Cardiac septum (tissue), 1 donor: ENCODE data around the gene MYO1D. TPM values are rescaled to one million over a fixed set of nuclear protein-coding genes. Genes with fewer than 3 reads are reported as not detected.

Experiments
- DNase-seq: peaks from one replicate; pipeline ENCODE4 v3.0.0-alpha.2; 2020; ENCODE audit warnings: low spot score
- intact Hi-C: fragments of 100-400 bp; cut with DNase I; formaldehyde crosslinking; loops from one replicate; pipeline ENCODE4 v1.14.0; 2022
- total RNA-seq: library from RNA; stranded (reverse); fragmentation: NEBNext Ultra II Directional; extraction: Animal tissue kit (Norgen Biotek cat#: 25700); gene quantifications from one replicate; pipeline ENCODE4 v1.2.1, GENCODE V29; 2021
- donor health status: DM: no; HTN: no; CAD: no.

MYO1D gene
- total RNA-seq, 1 donor from 2014 or later = 18.9 TPM

GRCh38 chr17:32569171-32570080 is 307.5 kb downstream of the MYO1D start:
- intact Hi-C loops = no loop called here
- no peak for DNase-seq

- intact Hi-C loops = no loop called here
- DNase-seq = no peak
Observed at GRCh38 chr17:32568705-32569104, 308.2 kb downstream of the MYO1D start.

DNA sequence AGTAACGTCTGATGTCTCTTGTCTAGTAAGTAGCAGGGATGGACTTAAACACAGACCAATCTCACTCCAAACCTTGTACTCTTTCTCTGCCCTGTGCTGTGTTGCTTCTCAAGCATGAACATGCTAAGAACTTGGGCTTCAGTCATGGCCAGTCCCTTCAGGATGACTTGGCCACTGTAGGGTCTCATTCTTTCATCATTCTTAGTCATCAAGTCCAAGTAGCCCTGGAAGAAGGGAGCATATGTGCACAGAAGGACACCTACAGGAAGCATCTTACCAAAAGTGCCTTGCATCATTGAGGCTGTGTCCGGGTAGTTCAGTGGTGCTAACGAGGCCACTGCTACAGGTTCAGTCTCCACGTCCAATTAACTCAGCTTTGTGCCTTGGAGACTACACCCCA is 309.4 kb downstream of the MYO1D start:
- intact Hi-C loops = no loop called here
- no peak for DNase-seq

DNA sequence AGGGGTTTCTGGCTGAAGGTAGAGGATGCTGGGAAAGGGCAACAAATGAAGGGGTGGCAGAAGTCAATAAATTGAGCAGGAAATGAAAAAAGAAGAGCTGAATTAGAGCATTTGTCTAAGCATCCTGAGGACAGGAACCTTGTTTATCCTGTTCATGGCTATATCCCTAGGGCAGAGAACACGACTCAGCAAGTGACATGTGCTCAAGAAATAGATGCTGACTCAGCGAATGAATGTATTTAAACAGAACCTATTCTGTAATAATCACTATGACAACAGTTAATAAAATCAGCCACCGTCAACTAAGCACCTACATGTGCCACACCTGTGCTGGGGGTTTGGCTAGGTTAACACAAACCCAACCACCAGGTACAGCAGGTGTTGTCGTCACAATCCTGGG is 309.8 kb downstream of the MYO1D start:
- no peak for DNase-seq
- intact Hi-C loops = no loop called here

- DNase-seq = no peak
- intact Hi-C loops = no loop called here
Observed at GRCh38 chr17:32566303-32566702, 310.6 kb downstream of the MYO1D start.

DNA sequence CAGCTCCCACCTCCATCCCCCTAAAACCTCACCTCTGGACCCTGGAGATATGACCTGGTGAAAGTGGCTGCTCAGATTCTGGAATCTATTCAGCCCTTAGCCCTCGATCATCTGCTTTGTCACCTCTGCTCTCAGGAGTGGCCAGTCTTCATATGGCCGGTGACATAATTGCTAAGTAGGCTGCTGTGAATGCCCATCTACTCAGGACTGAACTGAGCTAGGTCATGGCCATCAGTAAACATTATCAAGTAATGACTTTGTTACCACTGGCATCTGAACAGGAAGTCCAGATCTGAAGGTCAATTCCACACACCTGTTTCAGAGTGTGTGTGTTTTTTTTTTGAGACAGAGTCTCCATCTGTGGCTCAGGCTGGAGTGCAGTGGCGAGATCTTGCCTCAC is 311.5 kb downstream of the MYO1D start:
- intact Hi-C loops = no loop called here
- DNase-seq = no peak

DNA sequence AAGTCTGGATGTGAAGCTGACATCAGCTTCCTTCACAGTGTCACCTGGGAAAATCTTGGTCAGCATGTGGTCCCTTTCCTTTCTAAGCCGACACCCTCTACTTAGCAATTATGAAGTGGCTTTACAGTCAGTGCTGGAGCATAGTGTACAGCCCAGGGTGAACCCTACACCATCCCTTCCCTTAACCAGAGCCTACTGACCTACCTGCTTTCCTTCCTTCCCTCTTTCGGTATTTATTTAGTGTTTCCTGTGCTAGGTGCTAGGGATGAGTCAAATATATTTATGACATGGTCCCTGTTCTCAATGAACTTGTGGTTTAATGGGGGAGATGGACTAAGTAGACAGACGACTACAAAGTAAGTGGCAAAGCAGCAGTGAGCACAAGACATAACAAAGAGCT is 312.6 kb downstream of the MYO1D start:
- intact Hi-C loops = no loop called here
- DNase-seq = no peak

DNA sequence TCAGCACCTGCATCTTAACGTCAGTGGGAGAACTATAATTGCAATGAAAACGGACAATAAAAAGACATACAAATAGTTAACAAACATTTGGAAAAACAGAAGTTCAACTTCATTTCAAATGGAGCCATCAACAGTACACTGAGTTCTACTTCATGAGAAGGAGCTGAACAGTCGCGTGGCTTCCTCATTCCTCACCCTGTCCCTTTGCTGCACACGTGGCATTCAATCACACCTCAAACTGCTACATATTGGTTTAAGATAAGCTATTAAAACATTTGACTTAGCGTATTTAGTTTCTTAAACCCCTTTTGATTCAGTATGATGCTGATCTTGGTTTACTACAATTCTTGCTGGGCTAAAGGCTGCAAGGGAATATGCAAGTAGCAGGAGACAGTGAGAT is 313.3 kb downstream of the MYO1D start:
- no peak for DNase-seq
- intact Hi-C loops = no loop called here

DNA sequence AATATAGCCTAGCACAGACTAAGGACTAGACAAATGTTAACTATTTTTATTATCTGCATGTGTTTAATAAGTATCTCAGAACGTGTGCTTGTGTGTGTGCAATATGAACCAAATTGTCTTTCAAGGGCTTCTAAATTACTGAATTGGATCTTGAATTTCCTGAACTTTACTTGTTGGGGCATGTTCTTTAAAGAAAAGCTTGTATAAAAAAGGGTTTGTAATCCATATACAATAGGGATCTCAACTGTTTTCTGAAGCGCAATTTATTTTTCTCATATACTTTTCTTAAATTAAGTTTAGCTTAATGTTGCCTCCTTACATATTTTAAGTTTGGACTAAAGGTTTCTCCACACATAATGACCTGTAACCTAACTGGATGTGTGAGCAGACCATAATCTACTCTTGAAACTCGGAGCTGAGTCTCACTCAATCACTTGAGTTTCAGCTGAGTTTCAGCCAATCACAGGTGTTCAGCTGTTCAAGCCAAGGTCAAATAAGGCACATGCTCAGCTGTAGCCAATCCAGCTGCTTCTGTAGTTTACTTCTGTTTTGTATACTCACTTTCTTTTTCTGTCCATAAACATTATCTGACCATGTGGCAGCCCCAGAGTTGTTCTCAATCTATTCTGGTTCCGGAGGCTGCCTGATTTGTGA is 317.8 kb downstream of the MYO1D start:
- no peak for DNase-seq
- intact Hi-C loops = no loop called here

- DNase-seq = no peak
- intact Hi-C loops = no loop called here
Observed at GRCh38 chr17:32558326-32558955, 318.5 kb downstream of the MYO1D start.

DNA sequence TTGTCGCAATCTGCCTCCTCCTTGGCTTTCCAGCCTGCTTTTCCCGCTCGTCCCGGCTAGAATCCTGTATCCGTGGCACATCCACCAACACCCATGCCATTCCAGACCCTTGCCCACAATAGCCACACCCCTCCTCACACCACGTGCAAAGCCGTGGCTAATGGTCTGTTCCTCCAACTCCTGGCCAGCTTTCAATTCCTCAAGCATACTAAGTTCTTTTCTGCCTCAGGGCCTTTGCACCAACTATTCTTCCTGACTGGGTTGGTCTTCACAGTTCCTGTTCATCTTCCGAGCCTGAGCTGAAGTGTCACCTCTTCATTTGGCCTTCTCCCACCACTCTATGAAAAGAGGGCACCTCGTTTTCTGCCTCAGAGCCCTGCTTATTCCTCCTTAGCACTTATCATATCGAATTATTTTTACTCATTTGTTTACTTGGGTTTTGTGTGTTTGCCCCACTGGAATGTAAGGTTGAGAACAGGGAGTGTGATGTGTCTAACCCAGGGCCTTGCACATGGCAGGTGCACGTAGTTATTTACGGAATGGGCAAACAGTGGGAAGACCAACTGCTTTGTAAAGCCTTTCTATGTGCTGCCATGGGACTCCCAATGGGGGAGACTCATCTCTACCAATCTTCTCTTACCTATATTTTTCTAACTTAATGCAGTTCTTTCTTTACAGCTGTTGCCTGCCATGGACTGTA is 321.2 kb downstream of the MYO1D start:
- no peak for DNase-seq
- intact Hi-C loops = no loop called here

- intact Hi-C loops = no loop called here
- DNase-seq = no peak
Observed at GRCh38 chr17:32553168-32553567, 323.8 kb downstream of the MYO1D start.

- intact Hi-C loops = no loop called here
- no peak for DNase-seq
Observed at GRCh38 chr17:32552280-32552679, 324.6 kb downstream of the MYO1D start.

DNA sequence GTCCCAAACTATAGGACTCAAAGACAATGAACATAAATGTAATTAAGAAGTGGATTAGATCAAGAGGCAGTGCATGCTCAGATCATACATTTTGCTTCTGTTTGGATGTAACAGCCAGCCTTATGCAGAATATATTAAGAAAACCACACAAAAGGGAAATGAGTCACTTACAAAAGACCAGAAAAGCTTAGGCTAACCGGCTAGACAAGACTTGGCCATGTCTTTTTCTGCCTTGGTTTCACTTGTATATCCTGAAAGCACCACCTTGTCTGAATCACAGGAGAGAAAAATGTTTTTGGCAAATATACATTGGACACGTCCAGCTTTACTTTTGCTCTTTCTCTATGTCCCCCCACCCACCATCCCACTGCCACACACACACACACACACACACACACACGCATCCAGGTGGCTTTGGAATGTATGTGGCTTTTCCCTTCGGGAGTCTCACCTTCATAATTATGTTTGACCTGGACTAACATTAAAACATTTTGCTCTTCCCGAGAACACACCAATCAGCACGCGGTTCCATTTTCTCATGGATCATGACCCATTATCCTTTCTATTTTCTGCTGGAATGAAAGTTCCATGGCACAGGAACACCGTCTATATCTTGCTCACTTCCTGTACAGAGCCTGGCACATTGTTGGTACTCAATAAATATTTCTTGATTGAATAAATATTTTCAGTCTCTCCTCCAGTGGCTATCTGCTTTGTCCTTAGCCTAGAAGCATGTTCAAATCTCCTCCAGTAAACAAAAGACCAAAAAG is 325.6 kb downstream of the MYO1D start:
- DNase-seq = no peak
- intact Hi-C loops = no loop called here

GRCh38 chr17:32549559-32549958 is 327.4 kb downstream of the MYO1D start:
- DNase-seq = no peak
- intact Hi-C loops = no loop called here

DNA sequence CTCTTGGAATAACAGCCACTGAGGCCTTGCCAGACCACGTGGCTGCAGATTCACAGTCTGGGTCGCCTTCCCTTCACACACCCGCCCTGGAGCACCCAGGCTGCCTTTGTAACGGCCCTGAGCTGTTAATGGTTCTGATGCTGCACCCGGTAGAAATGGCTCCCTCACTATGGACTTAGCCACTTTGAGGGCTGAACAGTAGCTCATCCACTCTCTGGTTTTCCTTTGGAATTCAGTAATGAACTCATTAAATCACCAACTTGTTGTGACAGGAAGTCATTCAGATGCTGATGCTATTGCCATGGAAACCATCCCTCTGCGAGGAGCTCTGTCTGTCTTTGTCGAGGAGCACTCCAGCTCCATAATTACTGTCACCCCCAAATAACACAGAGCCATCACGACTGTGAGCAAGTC is 330.9 kb downstream of the MYO1D start:
- intact Hi-C loops = no loop called here
- no peak for DNase-seq

- intact Hi-C loops = no loop called here
- DNase-seq = no peak
Observed at GRCh38 chr17:32542186-32542585, 334.7 kb downstream of the MYO1D start.

- DNase-seq = no peak
- intact Hi-C loops = no loop called here
Observed at GRCh38 chr17:32541640-32542039, 335.3 kb downstream of the MYO1D start.
